Stimulated activated CD4-positive, alpha-beta T cell treated with anti-CD3 and anti-CD28 coated beads, Interleukin-1b, Interleukin-23, amount 100 ng/mL, for 24 hours (primary cell): ENCODE data around the gene PBX3.

Experiments
- DNase-seq, 4 experiments: peaks; one replicate each; pipeline ENCODE4 v3.0.0-alpha.2; 2020; ENCODE audit warnings: low read depth in 4 of 4, low spot score in 1 of 4

PBX3 gene

DNA sequence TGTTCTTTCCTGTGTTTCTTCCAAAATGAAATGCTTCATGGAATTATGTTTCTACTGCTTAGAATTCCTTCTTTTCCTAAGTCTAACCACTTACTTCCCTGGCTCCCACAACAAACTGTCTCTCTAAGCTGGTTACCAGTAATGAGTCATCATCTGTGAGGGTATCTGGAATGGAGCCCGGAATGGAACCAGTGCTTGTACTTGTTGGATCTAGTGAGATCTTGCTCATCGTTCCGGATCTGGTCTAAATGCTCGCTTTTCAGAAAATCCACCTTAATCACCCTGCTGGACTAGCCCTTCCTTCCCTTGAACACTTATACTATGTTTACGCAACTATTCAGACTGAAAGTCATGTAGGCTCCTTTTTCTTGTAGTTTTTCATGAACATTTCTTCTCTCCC lies 184.8 kb downstream of the PBX3 start:
- DNase-seq: no peak

DNA sequence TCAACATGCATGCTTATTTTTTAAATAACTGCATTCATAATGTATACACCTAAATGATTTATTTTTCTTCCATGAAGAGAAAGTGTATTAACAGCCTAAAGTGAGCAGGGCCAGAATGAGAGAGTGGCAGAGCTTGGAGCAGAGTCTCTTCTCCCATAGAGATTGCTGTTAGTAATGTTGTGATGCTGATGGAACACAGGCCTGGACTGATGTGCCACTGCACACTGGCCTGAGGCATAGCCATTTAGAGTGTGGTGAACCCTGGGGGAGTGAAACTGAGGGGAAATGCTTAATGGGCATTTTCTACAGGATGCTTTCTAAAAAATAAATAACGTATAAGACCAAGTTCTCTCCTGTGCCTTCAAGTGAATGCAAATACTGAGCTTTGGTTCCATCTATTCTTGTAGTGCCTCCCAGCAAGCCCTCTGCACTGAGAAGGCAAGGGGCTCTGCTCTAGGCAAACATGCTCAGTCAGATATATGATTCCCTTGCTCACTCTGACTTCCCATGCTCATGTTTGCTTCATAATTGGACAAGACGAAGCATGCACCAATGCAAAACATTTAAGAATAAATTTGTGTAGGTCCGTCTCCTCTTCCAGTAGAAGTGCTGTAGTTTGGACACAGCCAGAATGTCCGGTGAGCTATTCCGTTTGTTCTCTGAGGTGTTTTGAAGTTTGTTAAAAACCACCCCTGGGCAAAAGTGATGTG lies 185.7 kb downstream of the PBX3 start:
- no peak for DNase-seq

GRCh38 chr9:125942125-125942524 lies 195.0 kb downstream of the PBX3 start:
- DNase-seq: no peak

DNA sequence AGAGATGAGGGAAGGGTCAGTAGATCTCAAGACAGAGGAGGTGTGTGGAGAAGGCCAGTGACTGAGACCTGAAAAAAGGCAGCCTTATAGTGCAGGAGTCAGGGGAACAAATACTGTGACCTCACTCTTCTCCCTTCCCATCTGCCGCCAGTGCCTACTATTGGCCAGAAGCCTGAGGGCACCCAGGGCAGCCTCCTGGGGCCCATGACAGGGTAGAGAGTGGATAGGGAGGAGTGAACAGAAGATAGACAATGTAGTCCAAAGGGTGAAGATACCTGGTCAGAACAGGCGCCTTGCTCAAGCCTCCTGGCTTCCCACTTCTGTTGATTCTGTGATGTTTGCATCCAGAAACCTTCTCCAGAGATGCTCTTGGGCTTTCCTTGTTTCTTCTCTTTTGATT lies 196.7 kb downstream of the PBX3 start:
- DNase-seq: no peak

DNA sequence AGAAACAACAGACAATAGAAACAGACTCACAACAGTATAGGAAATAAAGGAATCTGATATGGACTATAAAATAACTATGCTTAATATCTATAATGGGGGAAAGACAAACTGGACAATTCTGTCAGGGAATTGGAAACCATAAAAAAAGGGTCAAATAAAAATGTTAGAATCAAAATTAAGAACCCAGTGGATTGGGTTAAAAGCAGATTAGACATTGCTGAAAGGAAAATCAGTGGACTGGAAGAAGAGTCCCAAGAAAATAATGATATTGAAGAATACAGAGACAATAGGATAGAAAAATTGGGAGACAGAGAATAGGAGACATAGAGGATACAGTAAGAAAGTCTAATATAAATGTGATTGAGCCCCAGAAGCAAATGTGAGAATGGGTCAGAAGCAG lies 199.2 kb downstream of the PBX3 start:
- no peak for DNase-seq

DNA sequence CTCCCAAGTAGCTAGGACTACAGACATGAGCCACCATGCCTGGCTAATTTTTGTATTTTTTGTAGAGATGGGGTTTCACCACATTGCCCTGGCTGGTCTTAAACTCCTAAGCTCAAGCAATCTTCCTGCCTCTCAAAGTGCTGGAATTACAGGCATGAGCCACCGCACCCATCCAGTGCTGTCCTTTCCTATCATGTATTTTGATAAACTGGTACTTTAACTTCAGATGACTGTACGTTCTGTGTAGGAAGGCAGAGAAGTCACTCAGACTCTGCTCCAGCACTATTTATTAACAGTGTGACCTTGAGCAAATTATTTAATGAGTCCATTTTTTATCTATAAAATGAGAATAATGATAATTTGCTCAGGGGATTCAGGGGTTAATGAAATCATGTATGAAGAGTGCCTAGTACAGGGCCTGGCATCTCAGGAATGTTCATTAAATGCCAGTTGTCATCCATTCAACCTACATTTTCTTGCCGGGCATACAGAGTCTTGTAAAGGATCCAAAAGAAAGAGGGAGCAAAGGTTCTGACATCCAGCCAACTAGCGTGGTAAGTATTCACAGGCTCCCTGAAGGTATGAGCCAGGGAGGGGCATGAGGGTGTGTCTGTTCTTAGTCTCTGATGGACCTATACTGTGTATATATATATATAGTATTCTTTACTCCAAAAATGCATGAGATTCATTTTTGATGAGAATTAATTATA lies 201.9 kb downstream of the PBX3 start:
- DNase-seq: no peak

DNA sequence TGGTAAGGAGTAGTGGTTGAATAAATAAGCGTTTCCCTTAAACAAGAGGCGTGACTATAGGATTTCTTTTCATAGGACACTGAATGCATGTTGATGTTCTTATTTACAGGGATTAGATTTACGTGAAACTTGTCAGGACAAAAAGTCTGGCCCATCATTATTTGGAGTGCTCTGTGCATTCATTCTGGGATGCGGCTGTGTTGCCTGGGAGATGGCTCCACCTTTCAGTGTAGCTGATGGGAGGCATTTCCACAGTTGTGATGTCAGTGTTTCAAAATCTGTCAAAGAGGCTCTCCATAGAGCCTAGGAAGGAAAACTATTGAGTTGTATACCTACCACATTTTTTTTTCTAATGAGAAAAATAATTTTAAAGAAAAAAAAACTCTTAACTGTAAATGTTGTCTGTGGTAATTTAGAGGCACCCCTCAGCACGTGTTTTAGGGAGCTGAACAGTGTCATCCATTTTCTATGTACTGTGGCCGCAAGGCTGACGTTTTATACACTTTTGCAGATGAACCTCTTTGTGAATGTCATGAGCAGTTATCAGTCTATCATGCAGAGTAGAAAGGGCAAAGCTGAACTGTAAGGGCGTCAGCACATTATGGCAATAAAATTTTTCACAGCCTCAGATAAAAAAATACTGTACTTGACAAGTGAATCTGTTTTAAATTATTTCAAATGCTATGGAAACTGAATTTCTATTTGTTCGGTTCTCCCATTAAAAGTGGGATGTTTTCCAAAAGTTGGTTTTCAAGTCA lies 202.7 kb downstream of the PBX3 start:
- DNase-seq: no peak

DNA sequence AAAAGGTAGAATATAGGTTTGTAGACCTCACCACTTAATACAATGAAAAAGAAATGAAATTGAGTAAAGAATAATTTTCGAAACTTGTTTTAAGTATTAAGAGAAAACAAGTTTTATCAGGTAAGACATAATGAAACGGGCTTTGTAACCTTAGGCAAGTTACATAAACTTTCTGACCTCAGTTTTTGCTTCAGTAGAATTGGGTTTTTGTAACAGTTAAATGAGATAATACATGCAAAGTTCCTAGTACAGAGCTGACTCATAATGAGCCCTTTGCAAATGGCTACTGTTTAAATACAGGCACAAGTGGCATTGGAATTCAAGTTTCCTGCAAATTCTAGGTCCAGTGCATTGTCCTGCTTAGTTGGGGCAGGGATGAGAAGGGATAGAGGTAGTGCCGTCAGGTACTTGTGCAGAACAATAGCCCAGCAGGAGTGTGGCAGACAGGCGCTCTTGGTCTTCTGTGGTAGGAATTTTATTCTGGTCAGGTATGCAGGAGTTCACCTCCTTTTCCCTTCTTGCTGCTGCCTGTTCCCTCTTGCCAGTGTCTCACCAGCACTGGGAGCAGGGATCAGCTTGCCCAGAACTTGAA lies 203.8 kb downstream of the PBX3 start:
- no peak for DNase-seq

DNA sequence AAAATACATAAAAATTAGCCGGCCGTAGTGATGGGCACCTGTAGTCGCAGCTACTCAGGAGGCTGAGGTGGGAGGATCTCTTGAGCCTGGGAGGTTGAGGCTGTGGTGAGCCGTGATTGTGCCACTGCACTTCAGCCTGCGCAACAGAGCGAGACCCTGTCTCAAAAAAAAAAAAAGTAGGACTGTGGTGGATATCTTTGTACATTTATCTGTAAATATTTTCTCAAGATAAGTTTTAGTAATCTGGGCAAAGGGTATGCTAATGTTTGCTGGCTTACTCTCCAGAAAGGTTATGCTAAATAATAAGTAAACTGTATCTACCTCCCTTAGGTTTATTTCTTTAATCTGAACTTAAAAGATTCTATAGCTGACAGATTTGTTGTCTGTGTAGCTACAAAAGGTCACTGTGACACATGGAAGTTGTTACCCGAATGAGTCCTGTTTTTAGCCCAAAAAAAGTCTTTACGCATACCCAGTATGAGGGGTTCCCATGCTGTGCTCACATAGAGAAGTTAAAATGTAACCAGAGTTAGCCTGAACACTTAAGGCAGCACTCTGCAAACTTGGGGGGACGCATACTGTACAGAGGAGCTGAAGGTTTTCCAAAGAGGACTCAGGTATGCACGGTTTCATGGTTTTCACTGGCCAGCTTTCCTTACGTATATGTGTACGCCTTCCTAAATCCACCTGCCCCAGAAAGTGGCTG lies 206.3 kb downstream of the PBX3 start:
- no peak for DNase-seq

GRCh38 chr9:125956102-125956501 lies 208.9 kb downstream of the PBX3 start:
- no peak for DNase-seq

DNA sequence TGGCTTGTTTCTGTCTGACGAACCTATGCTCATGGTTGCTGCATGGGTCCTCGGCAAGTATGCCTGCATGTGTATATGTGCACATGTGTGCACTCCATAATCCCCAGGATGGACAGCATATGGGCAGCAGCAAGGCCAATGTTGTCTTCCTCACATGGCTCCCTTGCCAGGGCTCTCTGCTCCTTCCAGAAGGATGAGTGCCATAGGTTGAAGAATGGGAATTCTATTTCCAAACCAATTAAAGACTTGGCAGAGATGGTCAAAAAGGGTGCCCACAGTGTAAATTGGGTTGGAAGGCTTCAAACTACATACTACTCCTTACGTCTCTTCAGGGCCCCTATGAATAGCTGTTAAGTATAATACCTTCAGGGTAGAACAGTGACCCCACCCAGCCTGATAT lies 212.1 kb downstream of the PBX3 start:
- DNase-seq: no peak

- DNase-seq: no peak
These were observed 212.9 kb downstream of the PBX3 start for GRCh38 chr9:125959951-125960619.

DNA sequence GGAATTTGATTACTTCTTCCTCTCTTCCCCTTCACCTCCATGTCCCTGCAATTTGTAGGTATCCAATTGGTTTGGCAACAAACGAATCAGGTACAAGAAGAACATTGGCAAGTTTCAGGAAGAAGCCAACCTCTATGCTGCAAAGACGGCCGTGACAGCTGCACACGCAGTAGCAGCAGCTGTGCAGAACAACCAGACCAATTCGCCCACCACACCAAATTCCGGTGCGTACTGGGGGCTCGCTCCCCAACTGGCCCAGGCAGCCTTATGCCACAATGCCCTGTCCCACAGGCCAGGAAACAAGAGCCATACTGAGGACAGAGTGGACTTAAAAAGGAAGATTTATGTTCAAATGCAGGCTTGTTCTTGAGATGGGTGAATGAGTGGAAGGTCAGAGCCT lies 213.5 kb downstream of the PBX3 start:
- DNase-seq: no peak

DNA sequence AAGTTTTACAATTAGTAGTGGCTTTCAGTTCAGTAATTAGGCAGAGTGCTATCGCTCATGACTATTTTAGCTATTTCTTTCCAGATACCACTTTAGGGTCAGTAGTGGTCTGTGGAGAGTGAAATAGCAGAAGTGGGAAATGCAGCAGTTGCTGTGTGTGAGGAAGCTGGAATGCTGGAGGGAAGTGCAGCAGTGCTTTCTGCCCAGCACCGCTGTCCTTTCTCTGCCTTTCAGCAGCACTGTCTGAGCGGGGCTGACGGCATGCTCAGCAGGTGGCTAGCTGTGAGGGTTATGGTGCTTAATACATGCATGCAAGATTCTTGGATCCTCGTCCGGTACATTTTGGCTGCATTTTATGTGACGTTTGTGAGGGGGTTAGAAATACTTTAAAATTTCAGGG lies 213.9 kb downstream of the PBX3 start:
- no peak for DNase-seq

DNA sequence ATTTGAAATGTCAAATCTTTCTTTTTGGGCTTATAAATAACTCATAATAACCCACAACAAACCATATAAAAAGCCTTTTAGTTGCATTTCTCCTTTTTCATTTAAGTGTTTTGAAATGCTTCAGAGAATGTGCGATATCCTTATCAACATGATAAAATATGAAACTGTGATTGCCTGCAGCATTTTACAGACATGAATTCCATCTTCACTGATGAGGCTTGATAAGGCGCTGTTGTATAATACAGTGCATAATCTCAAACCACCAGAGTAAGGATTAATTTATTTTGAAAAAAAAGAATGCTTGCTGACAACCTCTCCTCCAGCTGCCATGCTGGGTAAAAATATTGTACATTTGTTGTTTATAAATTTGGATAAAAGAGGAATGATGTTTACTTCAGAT lies 216.8 kb downstream of the PBX3 start:
- no peak for DNase-seq

DNA sequence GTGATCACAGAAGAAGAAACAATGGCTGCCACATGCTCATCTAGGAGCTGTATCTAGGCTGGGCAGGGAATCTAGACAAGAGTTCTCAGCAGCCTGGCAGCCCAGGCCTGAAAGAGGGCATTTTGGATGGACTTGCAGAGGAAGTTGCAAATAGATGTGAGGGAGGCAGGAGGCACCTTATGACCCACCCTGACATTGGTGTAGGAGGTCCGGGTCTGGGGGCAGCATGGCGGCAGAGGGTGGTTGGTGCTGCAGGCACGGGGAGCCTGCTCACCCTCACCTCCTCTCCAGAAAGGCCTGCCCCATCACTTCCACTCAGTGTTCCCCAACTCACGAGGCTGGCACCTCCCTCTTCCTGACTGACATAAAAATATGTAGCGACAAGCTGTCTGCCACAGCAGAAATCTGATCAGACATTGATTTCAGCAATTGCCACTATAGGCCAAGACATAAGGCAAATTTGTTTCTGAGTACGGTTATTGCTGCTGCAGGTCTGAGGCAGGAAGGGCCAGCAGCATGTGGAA lies 217.6 kb downstream of the PBX3 start:
- DNase-seq: no peak

DNA sequence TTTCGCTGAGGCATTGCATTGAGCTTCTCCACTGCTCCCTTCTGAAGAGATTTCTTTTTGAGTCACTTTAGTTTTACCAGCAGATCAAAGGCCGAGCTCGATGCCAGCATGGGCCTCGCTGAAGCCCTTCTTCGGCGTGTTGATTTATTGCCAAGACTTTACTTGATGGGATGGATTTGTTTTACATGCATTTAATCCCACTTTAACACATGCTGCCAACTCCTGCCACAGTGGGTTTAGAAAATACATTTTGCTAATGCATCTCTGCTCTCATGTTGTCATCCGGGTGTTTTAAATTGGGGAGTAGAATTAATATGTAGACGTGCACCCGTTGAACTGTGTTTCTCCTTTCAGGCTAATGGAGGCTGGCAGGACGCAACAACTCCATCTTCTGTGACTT lies 218.3 kb downstream of the PBX3 start:
- DNase-seq: no peak

DNA sequence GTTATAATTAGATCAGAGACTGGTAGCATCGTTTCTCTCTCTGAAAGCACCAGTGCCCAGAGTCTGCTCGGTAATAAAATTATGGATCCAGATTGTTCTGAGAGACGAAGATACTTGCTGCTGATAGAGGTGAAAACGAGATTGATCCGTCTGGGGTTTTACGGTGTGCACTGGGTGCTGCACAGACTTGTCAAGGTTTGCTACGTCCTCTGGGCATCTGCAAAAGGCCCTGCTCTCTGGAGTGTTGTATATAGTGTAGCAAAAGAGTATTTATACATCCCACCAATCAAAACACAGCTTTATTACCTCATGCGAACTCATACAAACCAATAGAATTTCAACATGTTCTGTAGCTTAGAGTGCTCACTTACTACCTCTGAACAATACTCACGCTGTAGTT lies 219.3 kb downstream of the PBX3 start:
- DNase-seq: no peak

DNA sequence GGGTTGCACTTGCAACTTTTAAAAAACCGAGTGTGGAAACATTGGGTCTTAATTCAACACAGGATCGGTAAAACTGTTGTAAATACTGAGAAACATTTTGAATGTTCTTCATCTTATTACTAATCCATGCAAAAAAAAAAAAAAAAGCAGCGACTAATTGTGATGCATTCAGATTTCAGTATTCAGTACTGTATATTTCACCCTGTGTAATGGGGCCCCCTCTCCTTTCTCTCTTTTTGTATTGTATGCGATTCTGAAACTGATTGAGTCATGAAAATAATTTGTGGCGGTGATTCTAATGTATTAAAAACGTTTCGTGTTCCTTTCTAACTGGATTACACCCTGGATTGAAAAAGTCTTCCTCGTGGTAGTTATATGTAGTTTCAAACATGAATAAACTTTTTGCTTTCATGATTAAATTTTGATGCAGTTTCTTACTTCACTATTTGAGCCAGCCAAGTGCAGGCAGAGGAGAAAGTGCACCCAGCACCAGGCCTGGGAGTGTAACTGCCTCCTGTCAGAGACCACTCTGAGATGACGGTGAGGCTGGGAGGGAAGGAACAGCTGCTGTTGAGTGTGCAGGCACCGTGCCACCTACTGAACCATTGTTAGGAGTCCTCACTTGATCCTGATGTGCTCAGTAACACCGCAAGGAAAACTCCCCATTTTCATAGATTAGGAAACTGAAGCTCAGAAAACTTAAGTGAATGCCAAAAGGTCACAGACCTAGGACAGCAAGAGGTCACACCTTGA lies 220.0 kb downstream of the PBX3 start:
- DNase-seq: no peak
